Stimulated activated CD8-positive, alpha-beta memory T cell treated with anti-CD3 and anti-CD28 coated beads, Interleukin-4, amount 100 ng/mL, for 24 hours (primary cell): ENCODE data around the gene SLC25A13.

Experiments used
- DNase-seq: peaks from one replicate; pipeline ENCODE4 v3.0.0-alpha.2; 2020; ENCODE audit warnings: low read depth

Gene SLC25A13

DNA sequence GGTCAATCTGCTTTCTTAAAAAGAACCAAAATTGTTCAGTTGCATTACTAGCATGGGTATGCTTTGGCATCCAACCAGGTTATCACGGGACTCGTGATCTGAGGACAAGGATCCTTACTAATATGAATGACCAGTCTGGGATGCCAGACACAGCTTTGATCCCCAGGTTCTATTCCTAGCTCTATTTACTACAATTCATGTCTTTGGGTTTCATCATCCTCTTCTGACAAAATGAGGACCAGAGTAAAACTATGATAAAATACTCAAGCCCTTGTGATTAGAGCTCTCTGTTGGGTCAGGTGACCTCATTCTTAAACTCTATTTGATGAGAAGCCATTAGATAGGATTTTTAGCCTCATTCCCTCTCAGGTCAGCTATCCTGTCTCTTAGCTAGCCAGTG is 119.8 kb downstream of the SLC25A13 start:
- DNase-seq = no peak

DNA sequence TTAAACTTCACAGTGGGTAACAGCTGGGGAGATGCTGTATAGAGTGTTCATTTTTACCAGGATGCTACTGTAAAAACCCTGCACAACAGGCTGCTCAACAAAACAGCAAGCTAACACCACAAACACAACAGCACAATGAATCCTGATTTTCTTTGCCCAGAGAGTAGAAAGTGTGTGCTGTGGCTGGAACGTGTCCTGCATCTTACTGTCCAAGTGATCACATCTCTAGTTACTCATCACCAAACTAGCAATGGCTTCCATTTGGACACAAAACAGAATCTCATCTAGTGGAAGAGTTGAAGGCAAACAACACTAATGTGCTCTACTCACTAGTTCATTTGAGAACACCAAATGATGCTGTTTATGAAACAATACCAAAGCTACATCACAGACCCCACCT is 121.2 kb downstream of the SLC25A13 start:
- no peak for DNase-seq

DNA sequence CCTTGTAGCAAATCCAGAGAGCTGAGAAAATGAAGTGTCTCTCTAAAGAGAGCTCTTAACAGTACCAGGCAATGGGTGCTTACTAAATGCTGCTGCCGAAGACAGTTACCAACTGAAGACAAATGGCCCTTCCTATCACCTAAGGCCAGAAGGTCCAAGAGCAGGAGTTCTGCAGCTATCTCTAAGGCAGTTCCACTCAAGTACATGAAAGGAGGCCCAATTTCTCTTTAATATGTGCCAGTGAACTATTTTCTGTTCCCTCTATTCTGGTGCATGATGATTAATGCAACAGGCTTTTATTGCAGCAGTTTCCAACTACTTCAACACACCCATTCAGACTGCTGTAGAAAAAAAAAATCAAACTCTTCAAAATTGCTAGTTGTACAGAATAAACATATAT is 122.5 kb downstream of the SLC25A13 start:
- DNase-seq = no peak

DNA sequence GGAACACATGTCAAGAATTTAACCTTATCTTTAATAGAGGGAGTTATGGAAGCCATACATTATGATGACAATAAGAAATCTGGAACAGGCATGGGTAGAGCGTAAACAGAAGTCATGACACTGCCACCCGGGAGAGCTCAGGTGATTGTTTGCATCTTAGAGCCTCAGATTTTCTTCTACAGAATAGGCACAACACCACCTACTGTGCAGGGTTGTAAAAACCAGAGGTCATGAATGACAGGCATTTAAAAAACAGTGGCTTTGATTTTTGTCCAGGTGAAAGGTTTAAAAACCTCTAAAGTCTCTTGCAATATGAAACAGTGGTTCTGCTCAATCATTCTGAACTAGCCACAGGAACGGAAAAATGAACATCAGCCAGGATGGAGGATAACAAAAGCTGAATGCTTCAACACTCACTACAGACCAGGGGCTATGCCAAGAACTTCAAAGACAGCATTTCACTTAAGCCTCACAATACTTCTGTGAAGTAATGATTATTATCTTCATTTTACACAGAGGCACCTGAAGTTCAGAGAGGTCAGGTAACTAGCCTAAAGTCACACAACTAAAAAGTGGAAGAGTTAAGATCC is 123.8 kb downstream of the SLC25A13 start:
- DNase-seq = no peak

DNA sequence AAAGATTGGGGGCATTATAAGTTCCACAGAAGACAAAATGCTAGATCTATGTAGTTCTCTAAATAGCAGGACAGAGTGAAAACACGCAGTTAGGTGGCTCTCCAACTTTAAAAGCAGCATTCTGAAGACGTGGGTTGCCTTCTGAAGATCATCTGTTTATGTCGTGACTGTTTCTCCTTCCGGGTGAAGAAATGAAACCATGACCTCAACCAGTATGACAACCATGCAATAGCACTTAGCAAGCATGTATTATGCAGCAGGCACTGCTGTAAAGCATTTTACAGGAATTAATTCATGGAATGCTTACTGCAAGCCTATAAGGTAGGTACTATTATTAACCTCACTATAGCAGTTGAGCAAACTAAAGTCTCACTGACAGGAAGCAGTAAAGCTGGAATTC is 125.2 kb downstream of the SLC25A13 start:
- DNase-seq = no peak

DNA sequence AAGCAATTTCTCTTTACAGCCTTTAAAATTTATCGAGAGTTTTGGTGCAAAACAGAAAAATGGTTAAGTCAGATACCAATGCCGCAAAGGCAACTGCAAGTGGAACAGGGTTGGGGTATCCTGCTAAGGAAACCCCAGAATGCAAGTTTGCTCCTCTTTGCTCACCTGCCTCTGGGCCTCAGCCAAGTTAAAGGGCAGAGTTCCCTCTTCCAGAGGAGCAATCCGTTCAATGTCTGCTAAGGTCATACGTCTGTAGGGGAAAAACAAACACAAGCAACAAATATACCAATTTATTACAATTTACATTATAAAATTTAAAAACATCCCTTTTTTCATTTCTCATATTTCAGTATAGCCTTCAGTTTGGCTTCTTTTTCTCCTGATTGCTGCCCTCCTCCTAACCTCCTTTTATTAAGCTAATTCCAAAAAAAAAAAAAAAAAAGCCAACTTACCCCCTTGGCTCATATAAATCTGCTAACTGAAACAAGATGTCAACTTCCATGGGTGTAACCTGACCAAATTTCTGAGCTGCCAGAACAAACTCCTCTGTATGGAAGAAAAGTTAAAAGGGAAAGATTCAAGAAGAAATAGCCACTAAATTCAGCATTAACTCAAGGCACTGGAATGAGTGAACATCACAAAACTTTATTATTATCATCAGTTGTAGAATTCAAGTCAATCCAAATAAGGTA is 132.6 kb downstream of the SLC25A13 start:
- DNase-seq = no peak

DNA sequence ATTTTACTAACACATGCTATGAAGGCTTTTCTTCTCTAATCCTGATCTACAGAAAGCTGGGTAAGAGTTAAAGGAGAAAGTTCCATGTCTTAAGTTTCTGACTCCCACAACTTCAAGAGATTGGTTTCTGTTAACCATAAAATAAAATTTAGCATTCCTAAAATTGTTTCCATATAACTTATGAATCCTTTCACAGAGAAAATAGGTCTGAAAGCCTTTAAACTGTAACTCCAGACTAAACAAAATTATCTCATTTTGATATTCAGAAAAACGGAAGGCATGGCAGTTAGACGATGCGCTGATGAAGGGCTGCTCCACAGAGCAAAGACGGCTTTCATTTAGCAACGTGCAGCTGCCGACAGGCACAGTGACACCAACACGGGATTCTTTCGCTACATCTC is 133.3 kb downstream of the SLC25A13 start:
- DNase-seq = no peak

DNA sequence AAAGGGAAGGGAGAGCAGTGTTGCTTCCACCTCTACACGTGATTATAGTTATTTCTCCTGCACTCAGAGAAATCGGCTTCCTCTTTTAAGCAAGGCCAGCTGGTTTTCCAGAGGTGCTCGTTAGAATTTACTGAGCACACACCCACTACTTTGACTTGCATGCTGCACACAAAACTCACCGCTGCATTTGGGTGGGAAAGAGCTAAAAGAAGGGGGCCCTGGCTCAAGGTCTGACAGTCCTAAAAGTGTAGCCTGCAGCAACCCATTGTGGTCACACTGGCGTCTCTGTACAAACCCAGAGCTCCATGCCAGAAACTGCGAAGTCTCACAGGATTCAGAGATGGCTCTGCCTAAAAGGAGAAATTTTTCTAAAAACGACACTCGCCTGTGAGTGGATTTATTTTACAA is 133.7 kb downstream of the SLC25A13 start:
- no peak for DNase-seq

DNA sequence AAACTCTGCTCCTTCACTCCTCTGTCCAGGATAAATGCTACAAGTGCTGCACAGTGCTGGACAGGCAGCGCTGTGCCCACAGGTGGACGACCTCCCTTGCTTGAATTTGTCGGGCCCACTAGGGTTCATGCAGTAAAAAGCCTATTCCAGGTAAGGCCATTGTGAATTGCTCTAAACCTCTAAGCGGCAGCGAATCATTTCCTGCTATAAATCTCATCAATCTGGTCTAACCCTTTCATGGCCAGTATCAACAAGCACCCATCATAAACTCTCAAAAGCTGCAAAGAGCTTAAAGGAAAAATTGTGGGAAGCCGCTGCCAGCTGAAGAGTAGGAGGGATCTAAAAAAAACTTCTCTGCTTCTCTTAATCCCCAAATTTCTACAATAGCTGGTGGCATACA is 134.2 kb downstream of the SLC25A13 start:
- DNase-seq = no peak

DNA sequence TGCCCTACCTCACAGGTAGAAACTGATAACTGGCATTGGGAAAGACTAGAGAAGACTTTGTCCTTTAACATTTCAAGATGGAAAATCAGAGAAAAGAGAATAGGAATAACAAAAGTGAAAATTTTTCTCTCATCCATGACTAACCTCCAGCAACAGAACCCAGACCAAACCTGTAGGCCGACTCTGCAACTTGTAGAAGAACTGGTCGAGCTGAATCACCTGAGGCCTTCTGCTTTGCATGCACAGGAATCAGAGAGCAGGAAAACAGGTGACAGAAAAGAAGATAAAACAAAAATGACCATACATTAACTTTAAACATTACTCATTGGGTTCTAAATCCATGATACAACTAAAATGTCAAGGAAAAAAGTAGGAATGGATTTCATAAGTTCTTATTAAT is 137.1 kb downstream of the SLC25A13 start:
- no peak for DNase-seq

DNA sequence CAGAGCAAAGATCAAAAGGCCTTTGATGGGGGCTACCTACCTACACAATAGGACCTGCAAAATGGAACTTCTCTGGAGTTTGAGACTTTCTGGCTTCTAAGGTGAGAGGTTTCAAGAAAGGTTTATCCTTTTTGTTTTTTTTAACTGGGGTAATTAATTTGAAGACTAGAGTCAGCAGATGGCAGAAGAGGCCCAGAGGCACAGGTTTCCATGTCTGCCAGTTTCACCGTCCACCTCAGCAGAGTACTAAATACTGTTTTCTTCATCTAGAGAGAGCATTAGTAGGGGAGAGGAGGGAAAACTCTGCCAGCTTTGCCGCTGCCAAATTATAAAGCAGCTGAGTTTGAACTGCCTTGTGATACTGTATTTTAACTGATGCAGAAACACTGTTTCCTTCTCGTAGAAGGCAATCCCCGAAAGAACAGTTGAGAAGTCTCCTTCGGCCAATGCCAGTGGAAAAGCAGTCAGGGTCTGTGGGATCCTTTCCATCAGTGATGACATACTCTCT is 138.7 kb downstream of the SLC25A13 start:
- DNase-seq = no peak

DNA sequence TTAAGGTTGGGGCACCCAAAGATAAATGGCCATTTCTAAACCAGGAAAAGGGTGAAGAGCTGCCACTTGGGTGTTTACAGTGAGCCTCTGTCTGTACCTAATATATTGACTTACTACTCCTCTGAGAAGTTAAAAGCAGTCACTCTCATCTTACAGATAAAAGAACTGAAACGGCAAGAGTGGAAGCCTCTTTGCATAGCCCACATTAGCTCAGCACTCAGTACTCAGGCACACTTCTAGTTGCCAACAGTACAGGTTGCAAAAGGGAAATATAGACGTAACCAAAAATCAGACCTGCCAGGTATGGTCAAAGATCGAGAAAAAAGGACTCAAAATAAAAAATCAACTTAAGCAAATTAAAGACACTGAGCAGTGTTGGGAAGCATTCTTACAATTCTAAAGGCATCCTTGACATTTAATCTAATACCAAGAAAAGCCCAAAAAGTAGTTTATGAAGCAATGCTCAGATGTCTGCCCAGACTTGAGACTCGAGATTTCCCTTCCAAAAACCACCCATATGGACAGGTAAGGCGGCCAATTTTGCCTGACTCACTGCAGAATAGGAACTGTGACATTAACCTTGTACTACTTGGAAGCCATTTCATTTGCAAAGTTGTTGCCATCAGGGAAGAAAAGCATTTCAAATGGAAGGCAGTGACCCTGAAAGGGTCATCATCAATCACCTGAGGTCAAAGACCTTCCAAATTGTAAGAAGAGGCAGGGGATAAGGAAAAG is 139.3 kb downstream of the SLC25A13 start:
- no peak for DNase-seq

DNA sequence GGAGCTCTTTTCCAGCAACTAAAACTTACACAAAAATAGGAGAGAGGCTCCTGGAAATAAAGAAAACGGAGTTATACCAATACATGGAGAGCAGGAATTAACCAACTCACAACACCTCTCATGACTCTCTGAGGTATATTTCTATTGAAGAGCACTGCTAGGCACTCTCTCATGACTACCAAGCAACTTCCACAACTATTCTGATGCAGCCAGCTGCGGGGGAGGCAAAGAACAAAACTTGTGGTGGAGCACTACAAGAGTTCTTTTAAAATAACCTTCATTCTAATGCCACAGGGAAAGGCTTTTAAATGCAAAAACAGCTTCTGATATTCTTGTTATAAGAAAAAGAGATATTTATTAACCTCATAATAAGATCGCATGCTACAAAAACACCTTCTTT is 140.7 kb downstream of the SLC25A13 start:
- no peak for DNase-seq

DNA sequence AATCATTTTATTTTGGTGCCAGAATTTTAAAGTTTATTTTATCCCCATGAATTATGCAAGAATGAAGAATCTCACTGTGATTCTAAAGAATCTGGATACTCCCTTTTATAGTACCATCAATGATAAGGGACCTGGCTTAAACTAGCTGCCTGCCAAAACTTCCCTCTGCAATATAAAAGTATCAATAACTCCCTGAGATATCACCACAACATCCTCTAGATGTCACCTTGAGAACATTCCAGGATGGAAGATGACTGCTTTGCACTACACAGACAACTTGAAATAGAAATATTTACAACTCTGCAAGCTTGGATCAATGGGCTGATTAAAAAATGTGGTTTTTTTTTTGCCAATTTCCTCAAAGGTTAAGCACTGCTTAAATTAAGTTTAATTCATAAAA is 142.1 kb downstream of the SLC25A13 start:
- DNase-seq = no peak

DNA sequence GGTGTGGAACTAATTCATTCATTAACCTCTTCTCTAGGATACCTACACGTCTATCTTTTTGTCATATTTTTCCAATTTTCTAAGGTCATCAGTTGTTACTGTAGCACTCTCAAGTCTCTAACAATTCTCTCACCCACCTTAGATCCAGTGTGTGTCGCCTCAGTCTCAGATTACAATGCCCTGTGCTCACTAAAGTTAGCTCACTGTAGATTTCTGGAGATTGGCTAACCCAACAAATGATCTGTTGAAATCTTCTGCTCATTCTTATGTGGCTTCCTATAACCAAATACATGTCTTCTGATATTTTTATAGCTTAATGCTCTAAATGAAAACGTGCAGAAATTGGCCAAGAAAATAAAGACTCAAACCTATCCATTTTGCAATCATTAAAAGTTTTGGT is 142.6 kb downstream of the SLC25A13 start:
- DNase-seq = no peak

DNA sequence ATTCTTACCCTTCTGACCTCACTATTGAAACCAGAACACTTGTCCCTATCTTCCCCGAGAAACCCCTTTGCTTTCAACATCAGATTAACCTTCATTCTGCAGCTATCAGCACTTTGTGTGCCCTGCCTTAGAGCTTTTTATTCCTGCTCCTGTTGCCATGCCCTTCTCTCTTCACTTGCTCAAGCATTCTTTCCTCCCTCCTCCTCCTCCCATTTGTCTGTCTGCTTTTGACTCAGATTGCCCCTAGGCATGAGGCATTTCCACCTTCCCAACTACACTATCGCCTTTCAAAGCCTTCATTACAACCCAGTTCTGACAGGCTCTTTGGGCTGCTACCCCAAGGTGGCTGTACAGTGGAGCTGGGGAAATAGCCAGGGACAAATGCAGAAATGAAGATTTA is 143.3 kb downstream of the SLC25A13 start:
- no peak for DNase-seq

DNA sequence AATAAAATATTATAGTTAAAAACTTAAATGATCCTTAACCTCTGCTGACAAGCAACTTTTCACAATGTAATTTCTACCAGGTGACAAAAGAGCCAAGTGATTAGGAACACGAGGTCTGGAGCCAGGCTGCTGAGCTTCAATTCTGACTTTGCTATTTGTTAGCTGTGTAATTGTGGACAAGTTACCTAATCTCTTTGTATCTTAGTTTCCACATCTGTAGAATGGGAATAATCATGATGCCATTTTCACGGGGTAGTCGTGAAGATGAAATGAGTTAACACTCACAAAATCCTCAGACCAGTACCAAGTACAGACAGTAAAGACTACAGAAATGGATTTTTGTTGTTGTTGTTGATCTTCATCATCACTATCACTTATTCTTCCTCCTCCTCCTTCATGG is 144.5 kb downstream of the SLC25A13 start:
- no peak for DNase-seq

DNA sequence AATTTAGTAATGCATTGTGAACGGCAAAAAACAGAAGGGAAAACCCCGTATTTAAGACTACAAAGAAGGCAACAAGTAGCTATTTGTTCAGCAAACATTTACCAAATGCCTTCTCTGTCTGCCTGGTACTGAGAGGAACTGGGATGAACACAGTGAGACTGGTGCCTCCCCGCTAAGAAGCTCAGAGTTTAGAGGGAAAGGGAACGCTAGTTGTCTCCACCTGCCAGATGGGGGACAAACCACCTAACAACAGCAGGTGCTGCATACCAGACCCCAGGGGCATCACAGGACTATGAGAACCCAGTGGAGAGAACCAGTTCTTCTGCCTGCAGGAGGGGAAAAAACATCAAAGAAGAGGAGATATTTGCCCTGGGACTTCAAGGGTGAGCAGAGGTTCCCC is 147.1 kb downstream of the SLC25A13 start:
- no peak for DNase-seq

DNA sequence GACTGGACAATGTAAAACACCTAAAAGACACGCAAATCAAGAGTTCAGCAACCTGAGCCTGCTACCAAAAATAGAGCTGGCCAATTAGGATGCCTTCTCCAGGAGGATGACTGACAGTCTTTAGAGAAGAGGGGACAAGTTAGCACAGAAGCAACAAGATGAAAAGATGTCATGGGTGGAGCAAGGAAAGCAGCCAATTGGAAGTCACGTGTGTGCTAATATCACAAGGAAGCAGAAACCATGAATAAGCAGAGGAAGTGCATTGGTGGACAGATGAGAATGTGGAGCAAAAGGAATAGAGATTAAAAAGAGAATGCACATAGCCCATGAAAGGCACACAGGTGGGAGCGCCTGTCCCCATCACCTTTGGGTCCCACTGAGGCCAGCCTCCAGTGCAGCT is 148.1 kb downstream of the SLC25A13 start:
- no peak for DNase-seq

DNA sequence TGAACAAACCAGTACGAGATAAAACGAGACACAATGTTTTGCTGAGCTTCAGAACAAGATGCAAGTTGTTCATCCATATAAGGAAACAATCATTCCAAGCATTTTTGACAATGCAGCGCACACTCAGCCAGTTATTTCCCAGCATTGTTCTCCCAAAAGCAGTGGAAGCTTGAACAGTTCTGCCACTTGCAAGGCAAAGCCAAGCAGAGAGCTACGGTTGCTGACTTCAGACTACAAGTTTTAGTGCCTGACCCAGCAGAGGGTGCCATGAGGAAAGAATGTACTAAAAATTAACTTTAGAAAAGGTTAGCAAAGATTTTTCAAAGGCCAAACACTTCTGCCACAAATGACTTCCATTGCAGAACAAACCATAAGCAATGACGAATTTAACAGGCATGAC is 152.5 kb downstream of the SLC25A13 start:
- DNase-seq = no peak

DNA sequence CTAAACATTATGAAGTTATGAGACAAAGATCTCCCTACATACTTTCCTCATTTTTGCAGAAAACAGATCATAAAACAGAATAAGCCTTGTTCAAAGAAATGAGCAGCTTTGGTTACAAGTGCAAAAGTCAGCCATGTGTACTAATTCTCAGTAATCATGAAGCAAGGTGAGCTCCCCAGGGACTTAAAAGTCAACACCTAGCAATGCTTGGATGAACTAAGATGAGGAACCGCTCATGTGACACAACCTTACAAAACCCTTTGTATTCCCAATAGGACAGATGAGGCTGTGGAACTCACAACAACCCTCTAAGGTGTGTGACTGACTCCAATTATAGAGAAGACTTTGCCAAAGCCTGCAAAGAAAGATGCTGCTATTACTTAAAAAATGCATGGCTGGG is 154.5 kb downstream of the SLC25A13 start:
- no peak for DNase-seq

DNA sequence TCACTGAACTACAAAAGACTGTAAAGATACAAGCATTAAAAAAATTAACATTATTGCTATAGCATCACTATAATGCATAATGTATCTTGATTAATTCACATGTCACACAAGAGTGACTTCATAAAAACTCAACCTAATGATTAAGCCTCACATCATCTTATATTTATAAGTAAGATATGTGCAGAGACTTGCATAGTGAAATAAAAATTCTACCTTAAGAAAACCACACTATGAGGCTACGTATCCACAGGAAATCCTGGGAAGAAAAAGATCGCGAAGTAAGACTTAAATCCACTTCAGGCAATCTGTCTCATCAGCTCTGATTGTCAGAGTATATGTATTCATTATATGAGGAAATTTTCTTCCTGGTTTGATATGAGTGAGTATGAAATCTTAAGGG is 160.0 kb downstream of the SLC25A13 start:
- DNase-seq = no peak

DNA sequence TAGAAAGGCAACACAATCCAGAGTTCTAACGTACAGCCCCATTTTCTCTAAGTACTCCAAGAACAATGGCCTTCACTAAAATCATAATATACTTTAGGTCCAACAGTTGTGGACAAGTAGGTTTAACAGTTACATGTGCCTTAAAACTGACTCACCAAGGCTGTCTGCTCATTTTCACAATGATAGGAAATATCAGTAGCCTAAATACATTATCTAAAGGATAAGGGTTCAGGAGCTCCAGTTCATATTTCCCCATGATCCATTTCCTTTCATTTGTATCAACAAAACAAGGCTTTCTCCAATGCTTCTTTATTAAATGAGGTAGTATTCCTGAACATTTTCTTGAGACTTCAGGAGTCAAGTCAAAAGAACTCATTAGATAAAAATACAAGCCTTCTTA is 164.0 kb downstream of the SLC25A13 start:
- no peak for DNase-seq
